ENCODE data around the gene HAL. TPM values are rescaled to one million over a fixed set of nuclear protein-coding genes. Genes with fewer than 3 reads are reported as not detected.

Gene HAL
- total and polyA plus RNA-seq, 2 experiments from 2014 or later = not detected

GRCh38 chr12:95966287-95966870 is 29.8 kb downstream of the HAL start:
- Histone ChIP-seq H3K27ac (no peak overlapping the region), H3K9me3 (ENCODE audit: low read depth) (no peaks in the 10 kb centered on the region), H3K36me3 (no peaks in the 10 kb centered on the region), H3K27me3 (peaks cover 6% of the 10 kb centered on the region), H3K4me3 (no peak overlapping the region), H3K4me1 (ENCODE audit: low read depth) (peaks cover 8% of the 10 kb centered on the region)
- TF ChIP-seq CTCF (IDR thresholded peaks at IDR 0.05; ENCODE audit: low read depth, low read length) = no peak
- no peak for DNase-seq (ENCODE audit: low read depth in 1 of 2, low spot score in 1 of 2)

DNA sequence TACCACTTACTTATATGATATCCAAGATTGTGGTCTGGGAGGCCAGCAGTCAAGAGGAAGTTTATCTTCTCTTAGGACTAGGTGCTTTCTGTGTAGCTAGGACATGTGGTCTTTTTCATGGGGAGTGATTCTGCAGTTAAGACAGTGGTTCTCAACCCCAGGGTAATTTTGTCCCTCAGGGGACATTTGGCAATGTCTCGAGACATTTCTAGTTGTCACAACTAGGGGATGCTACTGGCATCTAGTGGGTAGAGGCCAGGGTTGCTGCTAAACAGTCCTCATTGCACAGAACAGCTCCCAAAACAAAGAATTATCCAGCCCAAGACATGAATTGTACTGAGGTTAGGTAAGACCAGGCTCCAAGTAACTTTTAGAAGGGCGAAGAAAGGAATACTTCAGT is 33.0 kb downstream of the HAL start:
- Histone ChIP-seq H3K27ac (no peak overlapping the region), H3K36me3 (no peaks in the 10 kb centered on the region), H3K4me1 (ENCODE audit: low read depth) (peaks cover 8% of the 10 kb centered on the region), H3K9me3 (ENCODE audit: low read depth) (no peaks in the 10 kb centered on the region), H3K27me3 (peaks cover 8% of the 10 kb centered on the region), H3K4me3 (no peak overlapping the region)
- peak in 1 of 2 donors; percentile 9 for DNase-seq (ENCODE audit: low read depth in 1 of 2, low spot score in 1 of 2)
- TF ChIP-seq CTCF (IDR thresholded peaks at IDR 0.05; ENCODE audit: low read depth, low read length) = no peak

- H3K4me3 ChIP-seq = no peak overlapping the region
- H3K4me1 ChIP-seq (ENCODE audit: low read depth) = peaks cover 8% of the 10 kb centered on the region
- no peak for DNase-seq (ENCODE audit: low read depth in 1 of 2, low spot score in 1 of 2)
- no peak for TF ChIP-seq CTCF (IDR thresholded peaks at IDR 0.05; ENCODE audit: low read depth, low read length)
- H3K36me3 ChIP-seq = no peaks in the 10 kb centered on the region
- H3K9me3 ChIP-seq (ENCODE audit: low read depth) = no peaks in the 10 kb centered on the region
- H3K27ac ChIP-seq = no peak overlapping the region
- H3K27me3 ChIP-seq = peaks cover 8% of the 10 kb centered on the region
Observed at GRCh38 chr12:95962222-95962621, 33.9 kb downstream of the HAL start.

GRCh38 chr12:95960241-95960640 is 35.9 kb downstream of the HAL start:
- H3K27me3 ChIP-seq = peaks cover 8% of the 10 kb centered on the region
- no peaks in the 10 kb centered on the region for H3K9me3 ChIP-seq (ENCODE audit: low read depth)
- H3K36me3 ChIP-seq = no peaks in the 10 kb centered on the region
- H3K4me1 ChIP-seq (ENCODE audit: low read depth) = peaks cover 8% of the 10 kb centered on the region
- no peak overlapping the region for H3K4me3 ChIP-seq
- no peak overlapping the region for H3K27ac ChIP-seq
- DNase-seq (ENCODE audit: low read depth in 1 of 2, low spot score in 1 of 2) = no peak
- no peak for TF ChIP-seq CTCF (IDR thresholded peaks at IDR 0.05; ENCODE audit: low read depth, low read length)

DNA sequence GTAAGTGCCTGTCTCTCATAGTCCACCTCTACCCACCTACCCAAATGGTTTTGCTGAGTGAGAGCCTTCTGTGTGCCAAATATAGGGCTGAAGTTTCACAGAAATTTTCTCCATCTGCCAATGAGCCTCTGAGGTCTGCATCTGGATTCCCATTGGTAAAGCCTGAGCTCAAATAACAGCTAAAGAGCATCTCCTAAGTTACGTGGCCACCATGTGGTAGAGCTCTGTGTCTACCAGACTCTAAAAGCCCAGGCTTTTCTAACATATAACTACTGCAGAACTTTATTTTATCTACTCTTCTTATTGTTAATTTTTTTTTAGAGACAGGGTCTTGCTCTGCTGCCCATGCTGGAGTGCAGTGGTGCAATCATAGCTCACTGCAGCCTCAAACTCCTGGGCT is 37.0 kb downstream of the HAL start:
- H3K27ac ChIP-seq = no peak overlapping the region
- peaks cover 2% of the 10 kb centered on the region for H3K4me1 ChIP-seq (ENCODE audit: low read depth)
- DNase-seq (ENCODE audit: low read depth in 1 of 2, low spot score in 1 of 2) = peak; percentile 18 to 20
- no peak for TF ChIP-seq CTCF (IDR thresholded peaks at IDR 0.05; ENCODE audit: low read depth, low read length)
- H3K27me3 ChIP-seq = peaks cover 8% of the 10 kb centered on the region
- H3K9me3 ChIP-seq (ENCODE audit: low read depth) = no peaks in the 10 kb centered on the region
- H3K4me3 ChIP-seq = no peak overlapping the region
- H3K36me3 ChIP-seq = no peaks in the 10 kb centered on the region

All from cardiac muscle cell (in vitro differentiated cells and primary cell).